NCI-H2171 treated with DMSO at 0.1 percent for 48 hours (cell line): ENCODE results near the gene ATAD1.

Experiments
- DNase-seq: peaks from one replicate; lab custom pipeline; 2025; lab: John Stamatoyannopoulos, UW

Gene ATAD1

GRCh38 chr10:87715552-87716347 lies 102.3 kb downstream of the ATAD1 start:
- DNase-seq = no peak

DNA sequence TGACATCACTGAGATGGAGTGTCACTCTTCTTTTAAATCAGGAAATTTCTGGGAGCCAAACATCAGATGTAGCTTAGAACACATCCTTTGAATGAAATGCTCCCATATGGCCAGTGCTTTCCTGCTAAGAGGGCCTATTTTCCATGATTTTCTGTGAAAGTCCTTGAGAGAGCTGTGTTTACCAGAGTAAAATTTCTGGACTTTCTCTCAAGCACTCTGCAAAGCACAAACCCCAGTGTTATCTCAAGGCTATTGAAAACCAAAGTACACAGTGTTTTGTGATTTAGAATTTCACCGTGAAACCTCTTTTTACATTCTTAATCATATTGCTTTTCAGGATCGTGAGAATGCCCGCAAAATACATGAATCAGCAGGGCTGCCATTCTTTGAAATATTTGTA lies 104.3 kb downstream of the ATAD1 start:
- DNase-seq = no peak

GRCh38 chr10:87712913-87713616 lies 105.0 kb downstream of the ATAD1 start:
- peak; percentile 17 for DNase-seq

DNA sequence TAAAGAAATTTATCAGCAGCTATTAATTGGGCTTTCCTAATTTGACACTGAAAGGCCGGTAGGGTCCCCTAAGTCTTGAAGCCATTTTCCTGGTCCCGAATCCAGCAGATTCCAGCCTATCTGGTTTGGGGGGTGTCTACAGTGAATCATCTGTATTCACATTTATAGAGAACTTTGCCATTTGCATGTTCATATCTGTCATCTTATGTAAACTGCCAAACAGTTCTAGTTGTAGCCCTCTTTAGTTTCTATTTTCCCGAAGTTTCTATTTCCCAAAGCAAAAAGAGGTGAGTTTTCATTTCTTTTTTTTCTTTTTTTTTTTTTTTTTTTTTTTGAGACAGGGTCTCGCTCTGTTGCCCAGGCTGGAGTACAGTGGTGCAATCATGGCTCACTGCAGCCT lies 110.8 kb downstream of the ATAD1 start:
- no peak for DNase-seq

- no peak for DNase-seq
These were observed 111.3 kb downstream of the ATAD1 start for GRCh38 chr10:87706731-87707130.

DNA sequence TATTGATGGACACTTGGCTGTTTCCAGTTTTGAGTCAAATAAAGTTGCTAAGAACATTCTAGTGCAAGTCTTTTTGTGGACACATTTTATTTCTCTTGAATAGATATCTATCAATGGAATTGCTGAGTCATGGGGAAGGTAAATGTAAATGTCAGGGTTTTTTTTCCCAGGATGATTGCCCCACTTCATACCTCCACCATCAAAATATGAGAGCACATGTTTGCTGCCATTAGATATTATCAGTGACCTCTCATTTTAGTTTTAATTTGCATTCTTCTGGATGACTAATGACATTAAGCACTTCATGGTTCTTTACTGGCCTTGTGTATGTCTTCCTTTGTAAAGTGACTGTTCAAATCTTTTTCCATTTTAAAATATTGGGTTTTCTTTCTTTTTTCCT lies 112.7 kb downstream of the ATAD1 start:
- DNase-seq = no peak

- no peak for DNase-seq
These were observed 114.3 kb downstream of the ATAD1 start for GRCh38 chr10:87703771-87704170.

DNA sequence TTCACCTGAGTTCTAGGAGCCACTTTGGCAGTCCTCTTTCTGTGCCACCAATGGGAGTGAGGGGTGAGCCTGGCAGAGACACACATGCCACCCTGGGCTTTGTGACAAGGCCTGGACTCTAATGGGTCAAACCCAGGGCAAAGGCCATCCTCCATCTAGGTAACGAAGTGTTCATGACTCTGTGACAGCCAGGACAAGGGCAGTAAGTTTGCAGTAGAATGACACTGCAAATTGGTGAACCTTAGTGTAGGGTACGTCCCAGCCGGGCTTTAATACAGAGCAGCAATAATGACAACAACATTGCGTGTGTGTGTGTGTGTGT lies 115.1 kb downstream of the ATAD1 start:
- no peak for DNase-seq

- no peak for DNase-seq
These were observed 115.6 kb downstream of the ATAD1 start for GRCh38 chr10:87702260-87702972.
